ENCODE data around the gene LGMN. TPM values are rescaled to one million over a fixed set of nuclear protein-coding genes. Genes with fewer than 3 reads are reported as not detected.
A peak's percentile ranks its signal among the peaks of the same experiment; 100 is the strongest.

The LGMN gene
- total and polyA plus RNA-seq, 2 experiments from 2014 or later, result 60.0 to 83.5 TPM

DNA sequence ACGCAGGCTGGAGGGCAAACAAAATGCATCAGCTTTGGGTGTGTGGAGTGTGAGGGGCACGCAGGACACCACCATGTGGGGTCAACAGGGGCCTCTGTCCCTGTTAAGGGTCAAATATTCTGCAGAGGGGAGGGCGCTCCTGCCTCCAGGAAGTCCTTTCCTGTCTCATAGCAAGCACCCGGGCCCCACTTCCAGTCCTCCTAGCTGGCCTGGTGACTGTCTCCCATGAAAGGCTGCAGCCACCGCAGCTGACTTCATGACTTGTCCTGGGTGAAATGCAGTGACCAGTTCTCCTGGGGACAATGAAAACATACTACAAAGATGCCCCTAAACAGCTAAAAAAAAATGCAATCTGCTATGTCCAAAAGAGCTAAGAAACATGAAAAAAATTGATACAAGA lies 53.6 kb downstream of the LGMN start:
- Histone ChIP-seq H3K27me3 (ENCODE audit: insufficient read depth) (no peaks in the 10 kb centered on the region), H3F3A (replicated peaks; ENCODE audit: low read depth) (no peaks in the 10 kb centered on the region), H2AFZ (peak overlapping the region; percentile 66), H3K27ac (ENCODE audit: low read depth) (no peak overlapping the region), H3K4me3 (no peak overlapping the region), H3K4me2 (no peak overlapping the region), H3K36me3 (ENCODE audit: insufficient read depth) (no peaks in the 10 kb centered on the region), H3K9me2 (ENCODE audit: insufficient read depth) (no peaks in the 10 kb centered on the region), H3K79me2 (replicated peaks; ENCODE audit: insufficient read depth) (no peaks in the 10 kb centered on the region), H4K20me1 (replicated peaks; ENCODE audit: insufficient read depth) (no peaks in the 10 kb centered on the region), H3K4me1 (ENCODE audit: insufficient read depth) (no peaks in the 10 kb centered on the region)
- H3K27ac Mint-ChIP-seq, result no peak overlapping the region
- no peaks in the 10 kb centered on the region for H3K4me1 Mint-ChIP-seq
- H3K27me3 Mint-ChIP-seq (ENCODE audit: insufficient read depth, low read depth, poor library complexity), result peaks cover 14% of the 10 kb centered on the region
- TF ChIP-seq, protein P1, sequence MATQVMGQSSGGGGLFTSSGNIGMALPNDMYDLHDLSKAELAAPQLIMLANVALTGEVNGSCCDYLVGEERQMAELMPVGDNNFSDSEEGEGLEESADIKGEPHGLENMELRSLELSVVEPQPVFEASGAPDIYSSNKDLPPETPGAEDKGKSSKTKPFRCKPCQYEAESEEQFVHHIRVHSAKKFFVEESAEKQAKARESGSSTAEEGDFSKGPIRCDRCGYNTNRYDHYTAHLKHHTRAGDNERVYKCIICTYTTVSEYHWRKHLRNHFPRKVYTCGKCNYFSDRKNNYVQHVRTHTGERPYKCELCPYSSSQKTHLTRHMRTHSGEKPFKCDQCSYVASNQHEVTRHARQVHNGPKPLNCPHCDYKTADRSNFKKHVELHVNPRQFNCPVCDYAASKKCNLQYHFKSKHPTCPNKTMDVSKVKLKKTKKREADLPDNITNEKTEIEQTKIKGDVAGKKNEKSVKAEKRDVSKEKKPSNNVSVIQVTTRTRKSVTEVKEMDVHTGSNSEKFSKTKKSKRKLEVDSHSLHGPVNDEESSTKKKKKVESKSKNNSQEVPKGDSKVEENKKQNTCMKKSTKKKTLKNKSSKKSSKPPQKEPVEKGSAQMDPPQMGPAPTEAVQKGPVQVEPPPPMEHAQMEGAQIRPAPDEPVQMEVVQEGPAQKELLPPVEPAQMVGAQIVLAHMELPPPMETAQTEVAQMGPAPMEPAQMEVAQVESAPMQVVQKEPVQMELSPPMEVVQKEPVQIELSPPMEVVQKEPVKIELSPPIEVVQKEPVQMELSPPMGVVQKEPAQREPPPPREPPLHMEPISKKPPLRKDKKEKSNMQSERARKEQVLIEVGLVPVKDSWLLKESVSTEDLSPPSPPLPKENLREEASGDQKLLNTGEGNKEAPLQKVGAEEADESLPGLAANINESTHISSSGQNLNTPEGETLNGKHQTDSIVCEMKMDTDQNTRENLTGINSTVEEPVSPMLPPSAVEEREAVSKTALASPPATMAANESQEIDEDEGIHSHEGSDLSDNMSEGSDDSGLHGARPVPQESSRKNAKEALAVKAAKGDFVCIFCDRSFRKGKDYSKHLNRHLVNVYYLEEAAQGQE (IDR thresholded peaks at IDR 0.05; ENCODE audit: unreplicated experiment), result no peak
- TF ChIP-seq ZNF331 (CRISPR knock-in tag; IDR thresholded peaks at IDR 0.05; ENCODE audit: low read depth) (no peak), EZH2 (IDR thresholded peaks at IDR 0.05; ENCODE audit: low read depth, unreplicated experiment) (no peak), JUNB (IDR thresholded peaks at IDR 0.05; ENCODE audit: unreplicated experiment) (no peak), NANOG (IDR thresholded peaks at IDR 0.05; ENCODE audit: borderline replicate concordance) (no peak), STAT1 (IDR thresholded peaks at IDR 0.05; ENCODE audit: unreplicated experiment) (no peak), EZH2phosphoT487 (IDR thresholded peaks at IDR 0.05; ENCODE audit: unreplicated experiment) (no peak), POLR2AphosphoS5 (IDR thresholded peaks at IDR 0.05; ENCODE audit: low read depth) (no peak)
- TF ChIP-seq, protein P2, sequence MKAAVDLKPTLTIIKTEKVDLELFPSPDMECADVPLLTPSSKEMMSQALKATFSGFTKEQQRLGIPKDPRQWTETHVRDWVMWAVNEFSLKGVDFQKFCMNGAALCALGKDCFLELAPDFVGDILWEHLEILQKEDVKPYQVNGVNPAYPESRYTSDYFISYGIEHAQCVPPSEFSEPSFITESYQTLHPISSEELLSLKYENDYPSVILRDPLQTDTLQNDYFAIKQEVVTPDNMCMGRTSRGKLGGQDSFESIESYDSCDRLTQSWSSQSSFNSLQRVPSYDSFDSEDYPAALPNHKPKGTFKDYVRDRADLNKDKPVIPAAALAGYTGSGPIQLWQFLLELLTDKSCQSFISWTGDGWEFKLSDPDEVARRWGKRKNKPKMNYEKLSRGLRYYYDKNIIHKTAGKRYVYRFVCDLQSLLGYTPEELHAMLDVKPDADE (IDR thresholded peaks at IDR 0.05), result no peak
- TF ChIP-seq, protein P3, sequence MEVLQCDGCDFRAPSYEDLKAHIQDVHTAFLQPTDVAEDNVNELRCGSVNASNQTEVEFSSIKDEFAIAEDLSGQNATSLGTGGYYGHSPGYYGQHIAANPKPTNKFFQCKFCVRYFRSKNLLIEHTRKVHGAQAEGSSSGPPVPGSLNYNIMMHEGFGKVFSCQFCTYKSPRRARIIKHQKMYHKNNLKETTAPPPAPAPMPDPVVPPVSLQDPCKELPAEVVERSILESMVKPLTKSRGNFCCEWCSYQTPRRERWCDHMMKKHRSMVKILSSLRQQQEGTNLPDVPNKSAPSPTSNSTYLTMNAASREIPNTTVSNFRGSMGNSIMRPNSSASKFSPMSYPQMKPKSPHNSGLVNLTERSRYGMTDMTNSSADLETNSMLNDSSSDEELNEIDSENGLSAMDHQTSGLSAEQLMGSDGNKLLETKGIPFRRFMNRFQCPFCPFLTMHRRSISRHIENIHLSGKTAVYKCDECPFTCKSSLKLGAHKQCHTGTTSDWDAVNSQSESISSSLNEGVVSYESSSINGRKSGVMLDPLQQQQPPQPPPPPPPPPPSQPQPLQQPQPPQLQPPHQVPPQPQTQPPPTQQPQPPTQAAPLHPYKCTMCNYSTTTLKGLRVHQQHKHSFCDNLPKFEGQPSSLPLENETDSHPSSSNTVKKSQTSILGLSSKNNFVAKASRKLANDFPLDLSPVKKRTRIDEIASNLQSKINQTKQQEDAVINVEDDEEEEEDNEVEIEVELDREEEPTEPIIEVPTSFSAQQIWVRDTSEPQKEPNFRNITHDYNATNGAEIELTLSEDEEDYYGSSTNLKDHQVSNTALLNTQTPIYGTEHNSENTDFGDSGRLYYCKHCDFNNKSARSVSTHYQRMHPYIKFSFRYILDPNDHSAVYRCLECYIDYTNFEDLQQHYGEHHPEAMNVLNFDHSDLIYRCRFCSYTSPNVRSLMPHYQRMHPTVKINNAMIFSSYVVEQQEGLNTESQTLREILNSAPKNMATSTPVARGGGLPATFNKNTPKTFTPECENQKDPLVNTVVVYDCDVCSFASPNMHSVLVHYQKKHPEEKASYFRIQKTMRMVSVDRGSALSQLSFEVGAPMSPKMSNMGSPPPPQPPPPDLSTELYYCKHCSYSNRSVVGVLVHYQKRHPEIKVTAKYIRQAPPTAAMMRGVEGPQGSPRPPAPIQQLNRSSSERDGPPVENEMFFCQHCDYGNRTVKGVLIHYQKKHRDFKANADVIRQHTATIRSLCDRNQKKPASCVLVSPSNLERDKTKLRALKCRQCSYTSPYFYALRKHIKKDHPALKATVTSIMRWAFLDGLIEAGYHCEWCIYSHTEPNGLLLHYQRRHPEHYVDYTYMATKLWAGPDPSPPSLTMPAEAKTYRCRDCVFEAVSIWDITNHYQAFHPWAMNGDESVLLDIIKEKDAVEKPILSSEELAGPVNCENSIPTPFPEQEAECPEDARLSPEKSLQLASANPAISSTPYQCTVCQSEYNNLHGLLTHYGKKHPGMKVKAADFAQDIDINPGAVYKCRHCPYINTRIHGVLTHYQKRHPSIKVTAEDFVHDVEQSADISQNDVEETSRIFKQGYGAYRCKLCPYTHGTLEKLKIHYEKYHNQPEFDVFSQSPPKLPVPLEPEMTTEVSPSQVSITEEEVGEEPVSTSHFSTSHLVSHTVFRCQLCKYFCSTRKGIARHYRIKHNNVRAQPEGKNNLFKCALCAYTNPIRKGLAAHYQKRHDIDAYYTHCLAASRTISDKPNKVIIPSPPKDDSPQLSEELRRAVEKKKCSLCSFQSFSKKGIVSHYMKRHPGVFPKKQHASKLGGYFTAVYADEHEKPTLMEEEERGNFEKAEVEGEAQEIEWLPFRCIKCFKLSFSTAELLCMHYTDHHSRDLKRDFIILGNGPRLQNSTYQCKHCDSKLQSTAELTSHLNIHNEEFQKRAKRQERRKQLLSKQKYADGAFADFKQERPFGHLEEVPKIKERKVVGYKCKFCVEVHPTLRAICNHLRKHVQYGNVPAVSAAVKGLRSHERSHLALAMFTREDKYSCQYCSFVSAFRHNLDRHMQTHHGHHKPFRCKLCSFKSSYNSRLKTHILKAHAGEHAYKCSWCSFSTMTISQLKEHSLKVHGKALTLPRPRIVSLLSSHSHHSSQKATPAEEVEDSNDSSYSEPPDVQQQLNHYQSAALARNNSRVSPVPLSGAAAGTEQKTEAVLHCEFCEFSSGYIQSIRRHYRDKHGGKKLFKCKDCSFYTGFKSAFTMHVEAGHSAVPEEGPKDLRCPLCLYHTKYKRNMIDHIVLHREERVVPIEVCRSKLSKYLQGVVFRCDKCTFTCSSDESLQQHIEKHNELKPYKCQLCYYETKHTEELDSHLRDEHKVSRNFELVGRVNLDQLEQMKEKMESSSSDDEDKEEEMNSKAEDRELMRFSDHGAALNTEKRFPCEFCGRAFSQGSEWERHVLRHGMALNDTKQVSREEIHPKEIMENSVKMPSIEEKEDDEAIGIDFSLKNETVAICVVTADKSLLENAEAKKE (CRISPR knock-in tag; IDR thresholded peaks at IDR 0.05), result no peak
- H3K9me3 Mint-ChIP-seq, result no peaks in the 10 kb centered on the region
- no peaks in the 10 kb centered on the region for H3K36me3 Mint-ChIP-seq (ENCODE audit: low read depth)
- no peak overlapping the region for H3K4me3 Mint-ChIP-seq
- ATAC-seq (no peak), DNase-seq (ENCODE audit: low spot score) (no peak)

All from GM23338 (cell line).